ENCODE data around the gene PRTN3.
A peak's percentile ranks its signal among the peaks of the same experiment; 100 is the strongest.
"Not testable (repeated sequence)": the region's sequence is repeated elsewhere in the genome, so short reads cannot be mapped to it uniquely, and the experiment has no call there.

Gene PRTN3

DNA sequence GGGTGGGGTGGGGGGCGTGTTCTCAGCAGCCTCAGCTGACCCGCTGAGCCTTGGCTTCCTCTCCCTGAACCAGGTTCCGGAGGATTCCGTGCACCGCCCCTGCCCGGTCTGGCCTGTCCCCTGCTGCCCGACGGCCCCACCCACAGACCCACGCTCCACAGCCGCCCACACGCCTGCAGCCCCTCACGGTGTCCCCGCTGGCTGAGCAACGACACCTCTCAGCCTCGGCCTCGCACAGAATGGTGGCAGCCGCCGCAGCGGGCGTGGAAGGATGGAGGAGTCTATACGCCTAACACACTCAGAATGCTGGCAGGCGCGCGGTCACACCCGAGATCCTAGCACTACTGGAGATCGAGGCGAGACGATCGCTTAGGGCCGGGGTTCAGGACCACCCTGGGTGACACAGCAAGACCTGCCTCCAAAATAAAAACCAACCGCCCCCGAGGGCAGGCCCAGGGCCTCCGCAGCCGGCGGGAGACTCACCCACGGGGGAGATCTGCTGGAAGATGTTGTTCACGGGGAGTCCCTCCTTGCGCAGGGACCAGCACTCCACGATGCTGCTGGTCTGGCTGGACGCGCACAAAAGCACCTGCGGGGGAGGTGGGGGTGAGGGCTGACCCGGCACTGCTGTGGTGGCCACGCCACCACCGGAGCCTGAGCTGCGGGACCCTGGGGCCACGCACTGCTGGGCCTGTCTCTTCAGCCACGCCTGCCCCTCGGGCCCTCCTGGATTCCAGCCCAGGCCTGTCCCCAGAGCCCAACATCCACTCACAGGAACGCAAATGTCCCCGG, 43.8 kb downstream of the PRTN3 start:
- DNase-seq: no peak

GRCh38 chr19:885536-886224, 44.9 kb downstream of the PRTN3 start:
- DNase-seq: no peak

GRCh38 chr19:887072-887471, 46.3 kb downstream of the PRTN3 start:
- DNase-seq: no peak

GRCh38 chr19:887599-887998, 46.8 kb downstream of the PRTN3 start:
- no peak for DNase-seq

GRCh38 chr19:888581-889385, 48.0 kb downstream of the PRTN3 start:
- DNase-seq: no peak

- no peak for DNase-seq
These were observed 49.0 kb downstream of the PRTN3 start for GRCh38 chr19:889662-890295.

- DNase-seq: no peak
These were observed 50.0 kb downstream of the PRTN3 start for GRCh38 chr19:890831-891230.

DNA sequence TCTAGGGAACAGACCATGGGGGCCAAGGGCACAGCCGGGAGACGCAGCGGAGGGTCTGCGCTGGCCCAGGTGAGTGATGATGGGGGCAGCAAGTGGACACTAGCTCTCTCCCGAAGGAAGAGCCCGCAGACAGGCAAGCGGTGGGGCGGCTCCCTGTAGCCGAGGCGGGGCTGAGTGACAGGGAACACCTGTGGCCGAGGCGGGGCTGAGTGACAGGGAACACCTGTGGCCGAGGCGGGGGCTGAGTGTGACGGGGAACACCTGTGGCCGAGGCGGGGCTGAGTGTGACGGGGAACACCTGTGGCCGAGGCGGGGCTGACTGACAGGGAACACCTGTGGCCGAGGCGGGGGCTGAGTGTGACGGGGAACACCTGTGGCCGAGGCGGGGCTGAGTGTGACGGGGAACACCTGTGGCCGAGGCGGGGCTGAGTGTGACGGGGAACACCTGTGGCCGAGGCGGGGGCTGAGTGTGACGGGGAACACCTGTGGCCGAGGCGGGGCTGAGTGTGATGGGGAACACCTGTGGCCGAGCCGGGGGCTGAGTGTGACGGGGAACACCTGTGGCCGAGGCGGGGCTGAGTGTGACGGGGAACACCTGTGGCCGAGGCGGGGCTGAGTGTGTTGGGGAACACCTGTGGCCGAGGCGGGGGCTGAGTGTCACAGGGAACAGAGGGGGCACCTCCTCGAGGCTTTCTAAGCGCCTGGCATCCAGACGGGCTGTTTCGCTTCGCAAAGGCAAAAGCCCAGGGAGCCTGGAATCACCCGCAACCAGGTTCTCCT, 50.8 kb downstream of the PRTN3 start:
- not testable (repeated sequence) for DNase-seq

- no peak for DNase-seq
These were observed 51.6 kb downstream of the PRTN3 start for GRCh38 chr19:892243-892893.

GRCh38 chr19:892894-893689, 52.3 kb downstream of the PRTN3 start, which contains the start of the genes MED16 and RNU6-9:
Gene MED16 (minus strand): TSS chr19:893187. CDS start chr19:891131, 2,056 bp downstream.
Gene RNU6-9 (plus strand): TSS chr19:893484.
- peak; percentile 86 for DNase-seq

DNA sequence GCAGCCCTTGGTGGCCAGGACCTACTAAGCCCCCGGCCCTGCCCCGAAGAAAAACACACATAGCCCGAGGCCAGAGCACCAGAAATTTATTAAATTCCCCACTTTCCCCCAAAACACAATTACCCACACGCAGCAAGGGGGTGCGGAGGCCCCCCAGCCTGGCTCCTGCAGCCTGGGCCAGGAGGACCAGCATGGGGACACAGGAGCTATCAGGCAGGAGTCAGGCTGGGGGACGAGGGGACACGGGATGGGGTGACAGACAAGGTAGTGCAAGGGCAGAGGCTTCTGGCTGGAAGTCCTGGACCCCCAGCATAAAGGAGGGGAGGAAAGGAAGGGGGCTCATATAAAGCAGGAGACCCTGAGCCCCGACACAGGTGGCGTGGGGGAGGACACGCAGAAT, 55.6 kb downstream of the PRTN3 start:
- no peak for DNase-seq

GRCh38 chr19:896999-897398, 56.2 kb downstream of the PRTN3 start:
- no peak for DNase-seq

DNA sequence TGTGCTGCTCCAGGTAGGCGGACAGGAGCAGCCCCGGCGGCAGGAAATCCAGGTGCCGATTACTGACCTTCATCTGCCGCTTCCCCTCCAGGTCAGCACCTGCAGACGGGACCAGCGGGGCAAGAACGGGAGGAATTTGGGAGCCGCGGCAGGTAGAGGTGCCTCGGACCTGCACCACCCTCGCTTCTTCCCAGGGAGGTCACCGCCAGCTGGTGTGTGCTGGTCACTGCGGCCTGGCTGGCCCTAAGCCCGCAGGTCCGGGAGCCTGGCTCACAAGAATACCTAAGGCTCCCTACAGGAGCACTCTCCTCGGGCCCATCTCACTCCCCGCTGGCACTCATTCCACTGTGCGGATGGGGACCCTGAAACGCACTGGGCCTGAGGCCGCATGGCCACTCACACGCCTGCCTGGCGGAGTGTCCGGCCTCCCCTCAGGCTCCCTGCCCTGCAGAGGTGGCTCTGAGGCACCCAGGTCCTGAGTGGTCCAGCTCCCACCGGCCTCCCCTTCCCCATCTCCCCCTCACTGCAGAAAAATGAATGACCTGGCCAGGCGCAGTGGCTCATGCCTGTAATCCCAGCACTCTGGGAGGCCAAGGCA, 56.7 kb downstream of the PRTN3 start:
- DNase-seq: no peak
